H1 (cell line): Measurements from ENCODE around the gene TDRD3. TPM values are rescaled to one million over a fixed set of nuclear protein-coding genes. Genes with fewer than 3 reads are reported as not detected.

Experiments
- BCL11A ChIP-seq, 2 experiments: IDR thresholded peaks; one replicate each; pipeline ENCODE4 v1.6.1; 2011; ENCODE audit warnings: low read depth in 2 of 2, low read length in 2 of 2, mild to moderate bottlenecking in 2 of 2
- E2F6 ChIP-seq: IDR thresholded peaks from 2 replicates; pipeline ENCODE4 v1.6.1; 2012; ENCODE audit warnings: inconsistent platforms
- TAF1 ChIP-seq: IDR thresholded peaks from 2 replicates; pipeline ENCODE4 v1.6.1; 2011; ENCODE audit warnings: mild to moderate bottlenecking, low read depth, low read length
- polyA plus RNA-seq, 7 experiments: library from polyadenylated mRNA; depleted of rRNA in 3 of 7; stranded (reverse) in 5 of 7; unstranded in 2 of 7; fragments of >200 nt in 5 of 7; fragments of 200-250 nt in 2 of 7; gene quantifications; 1 replicate in 5 of 7; 2 replicates in 1 of 7; 4 replicates in 1 of 7; pipeline versions ENCODE4 v1.2.1 to v1.2.3, GENCODE V29; 2011 to 2013; ENCODE audit warnings: missing spikeins in 2 of 7, mixed read lengths in 2 of 7
- total RNA-seq: library from RNA; stranded (reverse); fragmentation: NEBNext Ultra II Directional; extraction: Animal tissue kit (Norgen Biotek cat#: 25700); gene quantifications from 2 replicates; pipeline ENCODE4 v1.2.1, GENCODE V29; 2021

Gene TDRD3
- total and polyA plus RNA-seq, 2 of the 8 experiments (the other 6 are each of a cell fraction or from before 2014, with no cell fraction given) = 2.5 to 14.7 TPM

GRCh38 chr13:60397704-60398378 is 821 bp downstream of the TDRD3 start (continued):
- TF ChIP-seq BCL11A (IDR thresholded peaks at IDR 0.05; ENCODE audit: low read depth in 2 of 2, low read length in 2 of 2) = no peak
- TF ChIP-seq TAF1 = peak; percentile 57
- TF ChIP-seq E2F6 = 0 out of 2 replicates have a peak, but pooled peaks have one; percentile 7
